WTC11 (cell line): ENCODE measurements around the gene INTS11. TPM values are rescaled to one million over a fixed set of nuclear protein-coding genes. Genes with fewer than 3 reads are reported as not detected.
A peak's percentile ranks its signal among the peaks of the same experiment; 100 is the strongest.

Experiments used
- ATAC-seq: fragments of 200-7000 bp; cut with Tn5 transposase; 2 replicates; pipeline ENCODE4 v1.10.0; 2021; ENCODE audit warnings: mild to moderate bottlenecking, moderate library complexity
- CTCF ChIA-PET: fragments of 300-600 bp; sonication (Branson Sonifier 250); formaldehyde crosslinking; loops from one replicate; lab custom pipeline; 2021; ENCODE audit warnings: antibody characterized with exemption; lab: Charles Lee
- POLR2A ChIA-PET: fragments of 350-600 bp; sonication (Branson Sonifier 250); formaldehyde crosslinking; loops from one replicate; lab custom pipeline; 2021; ENCODE audit warnings: antibody characterized with exemption; lab: Charles Lee
- DNase-seq: peaks from one replicate; pipeline ENCODE4 v3.0.0; 2021; ENCODE audit warnings: low spot score
- H3K27ac Mint-ChIP-seq: 2 replicates; pipeline ENCODE4 v1.8.0; 2021; ENCODE audit warnings: mixed read lengths
- H3K27me3 Mint-ChIP-seq: 2 replicates; pipeline ENCODE4 v1.8.0; 2021; ENCODE audit warnings: low read depth, mild to moderate bottlenecking, moderate library complexity, mixed read lengths
- H3K36me3 Mint-ChIP-seq: 2 replicates; pipeline ENCODE4 v1.8.0; 2021; ENCODE audit warnings: mixed read lengths
- H3K4me1 Mint-ChIP-seq: 2 replicates; pipeline ENCODE4 v1.8.0; 2022; ENCODE audit warnings: mixed read lengths
- H3K4me3 Mint-ChIP-seq: 2 replicates; pipeline ENCODE4 v1.8.0; 2021; ENCODE audit warnings: mild to moderate bottlenecking, moderate library complexity, mixed read lengths
- H3K9me3 Mint-ChIP-seq: 2 replicates; pipeline ENCODE4 v1.8.0; 2021; ENCODE audit warnings: mixed read lengths
- CREB1 ChIP-seq: sonication (generic); formaldehyde crosslinking; IDR thresholded peaks from 2 replicates; pipeline ENCODE4 v1.8.0; 2023; ENCODE audit warnings: mild to moderate bottlenecking, missing genetic modification reagents
- GRHL2 ChIP-seq: fragments of 250-450 bp; sonication (Bioruptor Pico); IDR thresholded peaks from 2 replicates; pipeline ENCODE4 v1.8.0; 2022; ENCODE audit warnings: mild to moderate bottlenecking, moderate library complexity; ENCODE audit not compliant: insufficient replicate concordance, severe bottlenecking
- JUN ChIP-seq: sonication (generic); formaldehyde crosslinking; IDR thresholded peaks from 2 replicates; pipeline ENCODE4 v1.8.0; 2023; ENCODE audit warnings: mild to moderate bottlenecking, missing genetic modification reagents
- MYBL2 ChIP-seq: sonication (generic); formaldehyde crosslinking; IDR thresholded peaks from 2 replicates; pipeline ENCODE4 v1.8.1; 2023; ENCODE audit warnings: mild to moderate bottlenecking, moderate library complexity, missing genetic modification reagents
- NR3C1 ChIP-seq: sonication (generic); formaldehyde crosslinking; conservative IDR thresholded peaks from 2 replicates; pipeline ENCODE4 v1.8.1; 2023; ENCODE audit warnings: low read depth, mild to moderate bottlenecking, missing genetic modification reagents
- TEAD4 ChIP-seq: sonication (generic); formaldehyde crosslinking; IDR thresholded peaks from 2 replicates; pipeline ENCODE4 v1.8.0; 2022; ENCODE audit warnings: mild to moderate bottlenecking, missing genetic modification reagents
- ZNF317 ChIP-seq: sonication (generic); formaldehyde crosslinking; IDR thresholded peaks from 2 replicates; pipeline ENCODE4 v1.8.1; 2023; ENCODE audit warnings: low read depth, mild to moderate bottlenecking, moderate library complexity, missing genetic modification reagents, borderline replicate concordance
- total RNA-seq: library from RNA; stranded (reverse); gene quantifications from 3 replicates; pipeline ENCODE4 v1.2.3, GENCODE V29; 2021
- TF ChIP-seq, protein P1 (sequence below): fragments of 250-450 bp; sonication (Bioruptor Pico); IDR thresholded peaks from 2 replicates; pipeline ENCODE4 v1.9.0; 2021; ENCODE audit warnings: mild to moderate bottlenecking, borderline replicate concordance
- TF ChIP-seq, protein P2 (sequence below): fragments of 250-450 bp; sonication (Bioruptor Pico); IDR thresholded peaks from 2 replicates; pipeline ENCODE4 v1.8.0; 2021; ENCODE audit warnings: mild to moderate bottlenecking
- TF ChIP-seq, protein P3 (sequence below): sonication (generic); formaldehyde crosslinking; IDR thresholded peaks from 2 replicates; pipeline ENCODE4 v1.8.1; 2022; ENCODE audit warnings: mild to moderate bottlenecking, moderate library complexity, missing genetic modification reagents
- TF ChIP-seq, protein P4 (sequence below): sonication (generic); formaldehyde crosslinking; IDR thresholded peaks from 2 replicates; pipeline ENCODE4 v1.8.1; 2023; ENCODE audit warnings: mild to moderate bottlenecking, missing genetic modification reagents, moderate library complexity
- TF ChIP-seq, protein P5 (sequence below): sonication (generic); formaldehyde crosslinking; IDR thresholded peaks from 2 replicates; pipeline ENCODE4 v1.8.1; 2023; ENCODE audit warnings: mild to moderate bottlenecking, missing genetic modification reagents, borderline replicate concordance
- TF ChIP-seq, protein P6 (sequence below): sonication (generic); formaldehyde crosslinking; IDR thresholded peaks from 2 replicates; pipeline ENCODE4 v1.8.0; 2022; ENCODE audit warnings: mild to moderate bottlenecking, missing genetic modification reagents
- TF ChIP-seq, protein P7 (sequence below): sonication (generic); formaldehyde crosslinking; IDR thresholded peaks from 2 replicates; pipeline ENCODE4 v1.8.1; 2022; ENCODE audit warnings: missing genetic modification reagents, borderline replicate concordance
- TF ChIP-seq, protein P8 (sequence below): sonication (generic); formaldehyde crosslinking; IDR thresholded peaks from 2 replicates; pipeline ENCODE4 v1.8.0; 2023; ENCODE audit warnings: missing genetic modification reagents, mild to moderate bottlenecking, borderline replicate concordance

The INTS11 gene
- total RNA-seq, 1 experiment from 2014 or later, result 170 TPM

DNA sequence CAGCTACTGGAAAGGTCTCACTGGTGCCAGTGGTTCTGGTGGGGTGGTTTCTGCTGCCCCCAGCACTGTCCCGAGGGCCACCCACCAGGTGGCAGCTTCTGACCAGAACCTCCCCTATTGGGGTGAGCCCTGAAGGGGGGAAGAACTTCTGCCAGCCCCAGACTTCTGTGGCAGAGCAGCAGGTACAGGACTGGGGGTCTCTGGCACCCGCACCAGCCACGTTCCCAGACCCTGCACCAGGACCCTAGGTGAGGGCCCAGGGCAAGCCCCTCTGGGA lies 14.4 kb downstream of the INTS11 start (continued):
- TF ChIP-seq, protein P1, sequence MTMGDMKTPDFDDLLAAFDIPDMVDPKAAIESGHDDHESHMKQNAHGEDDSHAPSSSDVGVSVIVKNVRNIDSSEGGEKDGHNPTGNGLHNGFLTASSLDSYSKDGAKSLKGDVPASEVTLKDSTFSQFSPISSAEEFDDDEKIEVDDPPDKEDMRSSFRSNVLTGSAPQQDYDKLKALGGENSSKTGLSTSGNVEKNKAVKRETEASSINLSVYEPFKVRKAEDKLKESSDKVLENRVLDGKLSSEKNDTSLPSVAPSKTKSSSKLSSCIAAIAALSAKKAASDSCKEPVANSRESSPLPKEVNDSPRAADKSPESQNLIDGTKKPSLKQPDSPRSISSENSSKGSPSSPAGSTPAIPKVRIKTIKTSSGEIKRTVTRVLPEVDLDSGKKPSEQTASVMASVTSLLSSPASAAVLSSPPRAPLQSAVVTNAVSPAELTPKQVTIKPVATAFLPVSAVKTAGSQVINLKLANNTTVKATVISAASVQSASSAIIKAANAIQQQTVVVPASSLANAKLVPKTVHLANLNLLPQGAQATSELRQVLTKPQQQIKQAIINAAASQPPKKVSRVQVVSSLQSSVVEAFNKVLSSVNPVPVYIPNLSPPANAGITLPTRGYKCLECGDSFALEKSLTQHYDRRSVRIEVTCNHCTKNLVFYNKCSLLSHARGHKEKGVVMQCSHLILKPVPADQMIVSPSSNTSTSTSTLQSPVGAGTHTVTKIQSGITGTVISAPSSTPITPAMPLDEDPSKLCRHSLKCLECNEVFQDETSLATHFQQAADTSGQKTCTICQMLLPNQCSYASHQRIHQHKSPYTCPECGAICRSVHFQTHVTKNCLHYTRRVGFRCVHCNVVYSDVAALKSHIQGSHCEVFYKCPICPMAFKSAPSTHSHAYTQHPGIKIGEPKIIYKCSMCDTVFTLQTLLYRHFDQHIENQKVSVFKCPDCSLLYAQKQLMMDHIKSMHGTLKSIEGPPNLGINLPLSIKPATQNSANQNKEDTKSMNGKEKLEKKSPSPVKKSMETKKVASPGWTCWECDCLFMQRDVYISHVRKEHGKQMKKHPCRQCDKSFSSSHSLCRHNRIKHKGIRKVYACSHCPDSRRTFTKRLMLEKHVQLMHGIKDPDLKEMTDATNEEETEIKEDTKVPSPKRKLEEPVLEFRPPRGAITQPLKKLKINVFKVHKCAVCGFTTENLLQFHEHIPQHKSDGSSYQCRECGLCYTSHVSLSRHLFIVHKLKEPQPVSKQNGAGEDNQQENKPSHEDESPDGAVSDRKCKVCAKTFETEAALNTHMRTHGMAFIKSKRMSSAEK (CRISPR knock-in tag), result no peak
- TF ChIP-seq JUN (CRISPR knock-in tag) (no peak), NR3C1 (CRISPR knock-in tag) (no peak)

DNA sequence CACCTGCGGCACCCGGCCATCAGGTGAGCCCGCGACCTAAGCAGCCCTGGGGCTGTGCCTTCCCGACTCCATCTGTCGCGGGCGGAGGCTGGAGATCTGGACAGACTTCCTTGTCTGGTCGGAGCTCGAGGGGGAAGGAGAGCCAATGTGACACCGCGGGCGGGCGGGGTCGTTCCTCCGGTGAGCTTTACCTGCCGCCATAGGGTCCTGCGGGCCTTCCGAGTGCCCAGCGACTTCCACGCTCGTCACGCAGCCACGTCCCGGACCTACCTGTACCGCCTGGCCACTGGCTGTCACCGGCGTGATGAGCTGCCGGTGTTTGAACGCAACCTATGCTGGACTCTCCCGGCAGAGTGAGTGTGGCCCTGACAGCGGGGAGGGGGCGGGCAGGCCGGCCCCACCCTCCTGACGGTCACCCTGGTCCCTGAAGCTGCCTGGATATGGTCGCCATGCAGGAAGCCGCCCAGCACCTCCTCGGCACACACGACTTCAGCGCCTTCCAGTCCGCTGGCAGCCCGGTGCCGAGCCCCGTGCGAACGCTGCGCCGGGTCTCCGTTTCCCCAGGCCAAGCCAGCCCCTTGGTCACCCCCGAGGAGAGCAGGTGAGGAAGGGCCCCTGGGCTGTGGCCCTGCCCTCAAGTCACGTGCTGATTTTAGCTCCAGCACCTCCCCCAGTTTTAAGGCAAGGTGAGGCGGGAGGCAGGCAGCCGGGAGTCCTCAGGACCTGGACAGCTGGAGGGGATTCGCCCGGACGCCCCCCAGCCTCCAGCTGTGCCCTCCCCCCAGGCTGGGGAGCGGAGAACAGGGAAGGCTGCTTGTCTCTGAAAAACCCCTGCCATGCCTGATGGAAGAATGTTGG lies 15.0 kb downstream of the INTS11 start:
- POLR2A ChIA-PET, result interaction anchor here (0.6 to 1.2 kb wide), 3 partner anchors 66 to 295 kb away, joined by 3 read pairs; partner anchors contain the start of gene AURKAIP1
- peaks cover 13% of the 10 kb centered on the region for H3K36me3 Mint-ChIP-seq
- TF ChIP-seq, protein P2, sequence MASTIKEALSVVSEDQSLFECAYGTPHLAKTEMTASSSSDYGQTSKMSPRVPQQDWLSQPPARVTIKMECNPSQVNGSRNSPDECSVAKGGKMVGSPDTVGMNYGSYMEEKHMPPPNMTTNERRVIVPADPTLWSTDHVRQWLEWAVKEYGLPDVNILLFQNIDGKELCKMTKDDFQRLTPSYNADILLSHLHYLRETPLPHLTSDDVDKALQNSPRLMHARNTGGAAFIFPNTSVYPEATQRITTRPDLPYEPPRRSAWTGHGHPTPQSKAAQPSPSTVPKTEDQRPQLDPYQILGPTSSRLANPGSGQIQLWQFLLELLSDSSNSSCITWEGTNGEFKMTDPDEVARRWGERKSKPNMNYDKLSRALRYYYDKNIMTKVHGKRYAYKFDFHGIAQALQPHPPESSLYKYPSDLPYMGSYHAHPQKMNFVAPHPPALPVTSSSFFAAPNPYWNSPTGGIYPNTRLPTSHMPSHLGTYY (CRISPR knock-in tag), result no peak
- TF ChIP-seq, protein P3, sequence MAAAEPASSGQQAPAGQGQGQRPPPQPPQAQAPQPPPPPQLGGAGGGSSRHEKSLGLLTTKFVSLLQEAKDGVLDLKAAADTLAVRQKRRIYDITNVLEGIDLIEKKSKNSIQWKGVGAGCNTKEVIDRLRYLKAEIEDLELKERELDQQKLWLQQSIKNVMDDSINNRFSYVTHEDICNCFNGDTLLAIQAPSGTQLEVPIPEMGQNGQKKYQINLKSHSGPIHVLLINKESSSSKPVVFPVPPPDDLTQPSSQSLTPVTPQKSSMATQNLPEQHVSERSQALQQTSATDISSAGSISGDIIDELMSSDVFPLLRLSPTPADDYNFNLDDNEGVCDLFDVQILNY (CRISPR knock-in tag), result no peak
- TF ChIP-seq, protein P4, sequence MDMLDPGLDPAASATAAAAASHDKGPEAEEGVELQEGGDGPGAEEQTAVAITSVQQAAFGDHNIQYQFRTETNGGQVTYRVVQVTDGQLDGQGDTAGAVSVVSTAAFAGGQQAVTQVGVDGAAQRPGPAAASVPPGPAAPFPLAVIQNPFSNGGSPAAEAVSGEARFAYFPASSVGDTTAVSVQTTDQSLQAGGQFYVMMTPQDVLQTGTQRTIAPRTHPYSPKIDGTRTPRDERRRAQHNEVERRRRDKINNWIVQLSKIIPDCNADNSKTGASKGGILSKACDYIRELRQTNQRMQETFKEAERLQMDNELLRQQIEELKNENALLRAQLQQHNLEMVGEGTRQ (CRISPR knock-in tag), result peak; percentile 92
- TF ChIP-seq, protein P5, sequence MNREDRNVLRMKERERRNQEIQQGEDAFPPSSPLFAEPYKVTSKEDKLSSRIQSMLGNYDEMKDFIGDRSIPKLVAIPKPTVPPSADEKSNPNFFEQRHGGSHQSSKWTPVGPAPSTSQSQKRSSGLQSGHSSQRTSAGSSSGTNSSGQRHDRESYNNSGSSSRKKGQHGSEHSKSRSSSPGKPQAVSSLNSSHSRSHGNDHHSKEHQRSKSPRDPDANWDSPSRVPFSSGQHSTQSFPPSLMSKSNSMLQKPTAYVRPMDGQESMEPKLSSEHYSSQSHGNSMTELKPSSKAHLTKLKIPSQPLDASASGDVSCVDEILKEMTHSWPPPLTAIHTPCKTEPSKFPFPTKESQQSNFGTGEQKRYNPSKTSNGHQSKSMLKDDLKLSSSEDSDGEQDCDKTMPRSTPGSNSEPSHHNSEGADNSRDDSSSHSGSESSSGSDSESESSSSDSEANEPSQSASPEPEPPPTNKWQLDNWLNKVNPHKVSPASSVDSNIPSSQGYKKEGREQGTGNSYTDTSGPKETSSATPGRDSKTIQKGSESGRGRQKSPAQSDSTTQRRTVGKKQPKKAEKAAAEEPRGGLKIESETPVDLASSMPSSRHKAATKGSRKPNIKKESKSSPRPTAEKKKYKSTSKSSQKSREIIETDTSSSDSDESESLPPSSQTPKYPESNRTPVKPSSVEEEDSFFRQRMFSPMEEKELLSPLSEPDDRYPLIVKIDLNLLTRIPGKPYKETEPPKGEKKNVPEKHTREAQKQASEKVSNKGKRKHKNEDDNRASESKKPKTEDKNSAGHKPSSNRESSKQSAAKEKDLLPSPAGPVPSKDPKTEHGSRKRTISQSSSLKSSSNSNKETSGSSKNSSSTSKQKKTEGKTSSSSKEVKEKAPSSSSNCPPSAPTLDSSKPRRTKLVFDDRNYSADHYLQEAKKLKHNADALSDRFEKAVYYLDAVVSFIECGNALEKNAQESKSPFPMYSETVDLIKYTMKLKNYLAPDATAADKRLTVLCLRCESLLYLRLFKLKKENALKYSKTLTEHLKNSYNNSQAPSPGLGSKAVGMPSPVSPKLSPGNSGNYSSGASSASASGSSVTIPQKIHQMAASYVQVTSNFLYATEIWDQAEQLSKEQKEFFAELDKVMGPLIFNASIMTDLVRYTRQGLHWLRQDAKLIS (CRISPR knock-in tag), result no peak
- TF ChIP-seq ZNF317 (CRISPR knock-in tag) (no peak), MYBL2 (peak; percentile 13; the same call in 1 of the 2 replicates), GRHL2 (CRISPR knock-in tag) (no peak), NR3C1 (CRISPR knock-in tag) (no peak), CREB1 (no peak), TEAD4 (CRISPR knock-in tag) (no peak)
- TF ChIP-seq, protein P6, sequence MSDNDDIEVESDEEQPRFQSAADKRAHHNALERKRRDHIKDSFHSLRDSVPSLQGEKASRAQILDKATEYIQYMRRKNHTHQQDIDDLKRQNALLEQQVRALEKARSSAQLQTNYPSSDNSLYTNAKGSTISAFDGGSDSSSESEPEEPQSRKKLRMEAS (CRISPR knock-in tag), result peak; percentile 59
- TF ChIP-seq, protein P7, sequence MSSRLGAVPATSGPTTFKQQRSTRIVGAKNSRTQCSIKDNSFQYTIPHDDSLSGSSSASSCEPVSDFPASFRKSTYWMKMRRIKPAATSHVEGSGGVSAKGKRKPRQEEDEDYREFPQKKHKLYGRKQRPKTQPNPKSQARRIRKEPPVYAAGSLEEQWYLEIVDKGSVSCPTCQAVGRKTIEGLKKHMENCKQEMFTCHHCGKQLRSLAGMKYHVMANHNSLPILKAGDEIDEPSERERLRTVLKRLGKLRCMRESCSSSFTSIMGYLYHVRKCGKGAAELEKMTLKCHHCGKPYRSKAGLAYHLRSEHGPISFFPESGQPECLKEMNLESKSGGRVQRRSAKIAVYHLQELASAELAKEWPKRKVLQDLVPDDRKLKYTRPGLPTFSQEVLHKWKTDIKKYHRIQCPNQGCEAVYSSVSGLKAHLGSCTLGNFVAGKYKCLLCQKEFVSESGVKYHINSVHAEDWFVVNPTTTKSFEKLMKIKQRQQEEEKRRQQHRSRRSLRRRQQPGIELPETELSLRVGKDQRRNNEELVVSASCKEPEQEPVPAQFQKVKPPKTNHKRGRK (CRISPR knock-in tag), result no peak
- TF ChIP-seq, protein P8, sequence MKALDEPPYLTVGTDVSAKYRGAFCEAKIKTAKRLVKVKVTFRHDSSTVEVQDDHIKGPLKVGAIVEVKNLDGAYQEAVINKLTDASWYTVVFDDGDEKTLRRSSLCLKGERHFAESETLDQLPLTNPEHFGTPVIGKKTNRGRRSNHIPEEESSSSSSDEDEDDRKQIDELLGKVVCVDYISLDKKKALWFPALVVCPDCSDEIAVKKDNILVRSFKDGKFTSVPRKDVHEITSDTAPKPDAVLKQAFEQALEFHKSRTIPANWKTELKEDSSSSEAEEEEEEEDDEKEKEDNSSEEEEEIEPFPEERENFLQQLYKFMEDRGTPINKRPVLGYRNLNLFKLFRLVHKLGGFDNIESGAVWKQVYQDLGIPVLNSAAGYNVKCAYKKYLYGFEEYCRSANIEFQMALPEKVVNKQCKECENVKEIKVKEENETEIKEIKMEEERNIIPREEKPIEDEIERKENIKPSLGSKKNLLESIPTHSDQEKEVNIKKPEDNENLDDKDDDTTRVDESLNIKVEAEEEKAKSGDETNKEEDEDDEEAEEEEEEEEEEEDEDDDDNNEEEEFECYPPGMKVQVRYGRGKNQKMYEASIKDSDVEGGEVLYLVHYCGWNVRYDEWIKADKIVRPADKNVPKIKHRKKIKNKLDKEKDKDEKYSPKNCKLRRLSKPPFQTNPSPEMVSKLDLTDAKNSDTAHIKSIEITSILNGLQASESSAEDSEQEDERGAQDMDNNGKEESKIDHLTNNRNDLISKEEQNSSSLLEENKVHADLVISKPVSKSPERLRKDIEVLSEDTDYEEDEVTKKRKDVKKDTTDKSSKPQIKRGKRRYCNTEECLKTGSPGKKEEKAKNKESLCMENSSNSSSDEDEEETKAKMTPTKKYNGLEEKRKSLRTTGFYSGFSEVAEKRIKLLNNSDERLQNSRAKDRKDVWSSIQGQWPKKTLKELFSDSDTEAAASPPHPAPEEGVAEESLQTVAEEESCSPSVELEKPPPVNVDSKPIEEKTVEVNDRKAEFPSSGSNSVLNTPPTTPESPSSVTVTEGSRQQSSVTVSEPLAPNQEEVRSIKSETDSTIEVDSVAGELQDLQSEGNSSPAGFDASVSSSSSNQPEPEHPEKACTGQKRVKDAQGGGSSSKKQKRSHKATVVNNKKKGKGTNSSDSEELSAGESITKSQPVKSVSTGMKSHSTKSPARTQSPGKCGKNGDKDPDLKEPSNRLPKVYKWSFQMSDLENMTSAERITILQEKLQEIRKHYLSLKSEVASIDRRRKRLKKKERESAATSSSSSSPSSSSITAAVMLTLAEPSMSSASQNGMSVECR (CRISPR knock-in tag), result no peak; the same call in 1 of the 2 replicates

More for the DNA sequence above, 15.0 kb downstream of the INTS11 start:
- Mint-ChIP-seq H3K4me3 (peak overlapping the region; percentile 70), H3K27me3 (peaks cover 6% of the 10 kb centered on the region; the same call in 1 of the 2 replicates), H3K9me3 (no peaks in the 10 kb centered on the region), H3K4me1 (peaks cover 20% of the 10 kb centered on the region), H3K27ac (no peak overlapping the region)
- ATAC-seq, result peak; percentile 2
- CTCF ChIA-PET, result interaction anchor here (1.8 to 3.2 kb wide), 2 partner anchors 9 to 18 kb away, joined by 6 to 17 read pairs; no protein-coding TSS in a partner anchor
- DNase-seq, result no peak
